Type B pancreatic cell (in vitro differentiated cells): ENCODE results near the gene ATF6B. TPM values are rescaled to one million over a fixed set of nuclear protein-coding genes. Genes with fewer than 3 reads are reported as not detected.
"Not testable (repeated sequence)": the region's sequence is repeated elsewhere in the genome, so short reads cannot be mapped to it uniquely, and the experiment has no call there.

Experiments used
- DNase-seq: peaks from one replicate; pipeline ENCODE4 v3.0.0; 2021; ENCODE audit warnings: mixed read lengths; ENCODE audit not compliant: unreplicated experiment; ENCODE audit errors: extremely low spot score
- H3K27ac Mint-ChIP-seq: 2 replicates; pipeline ENCODE4 v1.8.0; 2021; ENCODE audit warnings: mild to moderate bottlenecking, mixed read lengths
- H3K27me3 Mint-ChIP-seq: 2 replicates; pipeline ENCODE4 v1.8.0; 2021; ENCODE audit warnings: mixed read lengths
- H3K36me3 Mint-ChIP-seq: 2 replicates; pipeline ENCODE4 v1.8.0; 2021; ENCODE audit warnings: mixed read lengths
- H3K4me1 Mint-ChIP-seq: one replicate; pipeline ENCODE4 v1.8.0; 2021; ENCODE audit warnings: mixed read lengths; ENCODE audit not compliant: unreplicated experiment
- H3K4me3 Mint-ChIP-seq: 2 replicates; pipeline ENCODE4 v1.8.0; 2021; ENCODE audit warnings: mild to moderate bottlenecking, mixed read lengths
- H3K9me3 Mint-ChIP-seq: 2 replicates; pipeline ENCODE4 v1.8.0; 2021; ENCODE audit warnings: mixed read lengths
- total RNA-seq: library from RNA; stranded (reverse); gene quantifications from 2 replicates; pipeline ENCODE4 v1.2.1, GENCODE V29; 2021; ENCODE audit warnings: low replicate concordance
- TF ChIP-seq, protein P1 (sequence below): fragments of 200-600 bp; sonication (generic); conservative IDR thresholded peaks from 2 replicates; pipeline ENCODE4 v1.5.0; 2021; ENCODE audit warnings: antibody characterized with exemption, mild to moderate bottlenecking

The ATF6B gene
- total RNA-seq, 1 donor from 2014 or later: 95.8 TPM

DNA sequence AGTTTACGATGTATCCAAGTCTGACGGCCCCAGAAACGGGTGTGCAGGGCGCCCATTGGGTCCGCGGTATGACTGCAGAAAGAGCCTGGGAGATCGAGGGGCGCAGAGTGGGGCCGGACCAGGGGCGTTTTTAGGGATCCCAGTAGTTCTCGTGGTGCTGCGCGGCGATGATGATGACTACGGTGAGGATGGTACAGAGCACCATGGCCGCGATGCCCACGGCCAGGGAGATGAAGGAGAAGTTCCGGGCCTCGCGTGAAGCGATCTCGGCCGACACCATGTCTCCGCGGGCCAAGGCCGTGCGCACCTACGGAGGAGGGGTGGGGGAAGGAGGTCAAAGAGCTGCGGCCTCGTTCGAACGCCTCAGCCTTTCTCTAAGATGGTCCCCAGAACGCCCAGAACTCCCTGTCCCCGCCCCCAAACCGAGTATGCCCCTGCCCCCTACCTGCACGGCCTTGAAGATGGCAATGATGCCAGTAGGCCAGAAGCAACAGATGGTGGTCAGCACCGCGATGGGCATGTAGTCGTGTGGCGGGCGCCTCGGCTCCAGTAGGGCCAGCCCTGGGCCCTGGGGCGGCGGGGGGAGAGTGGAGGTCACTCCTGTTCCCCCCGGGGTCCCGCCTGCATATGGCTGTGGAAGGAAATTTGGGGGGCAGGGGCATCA, 21.2 kb upstream of the ATF6B start:
- TF ChIP-seq, protein P1, sequence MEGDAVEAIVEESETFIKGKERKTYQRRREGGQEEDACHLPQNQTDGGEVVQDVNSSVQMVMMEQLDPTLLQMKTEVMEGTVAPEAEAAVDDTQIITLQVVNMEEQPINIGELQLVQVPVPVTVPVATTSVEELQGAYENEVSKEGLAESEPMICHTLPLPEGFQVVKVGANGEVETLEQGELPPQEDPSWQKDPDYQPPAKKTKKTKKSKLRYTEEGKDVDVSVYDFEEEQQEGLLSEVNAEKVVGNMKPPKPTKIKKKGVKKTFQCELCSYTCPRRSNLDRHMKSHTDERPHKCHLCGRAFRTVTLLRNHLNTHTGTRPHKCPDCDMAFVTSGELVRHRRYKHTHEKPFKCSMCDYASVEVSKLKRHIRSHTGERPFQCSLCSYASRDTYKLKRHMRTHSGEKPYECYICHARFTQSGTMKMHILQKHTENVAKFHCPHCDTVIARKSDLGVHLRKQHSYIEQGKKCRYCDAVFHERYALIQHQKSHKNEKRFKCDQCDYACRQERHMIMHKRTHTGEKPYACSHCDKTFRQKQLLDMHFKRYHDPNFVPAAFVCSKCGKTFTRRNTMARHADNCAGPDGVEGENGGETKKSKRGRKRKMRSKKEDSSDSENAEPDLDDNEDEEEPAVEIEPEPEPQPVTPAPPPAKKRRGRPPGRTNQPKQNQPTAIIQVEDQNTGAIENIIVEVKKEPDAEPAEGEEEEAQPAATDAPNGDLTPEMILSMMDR: no peak
- H3K4me1 Mint-ChIP-seq: peaks cover 36% of the 10 kb centered on the region
- no peak overlapping the region for H3K27ac Mint-ChIP-seq
- H3K9me3 Mint-ChIP-seq: no peaks in the 10 kb centered on the region
- no peaks in the 10 kb centered on the region for H3K36me3 Mint-ChIP-seq
- H3K4me3 Mint-ChIP-seq: no peak overlapping the region
- no peak for DNase-seq
- H3K27me3 Mint-ChIP-seq: peaks cover 21% of the 10 kb centered on the region

DNA sequence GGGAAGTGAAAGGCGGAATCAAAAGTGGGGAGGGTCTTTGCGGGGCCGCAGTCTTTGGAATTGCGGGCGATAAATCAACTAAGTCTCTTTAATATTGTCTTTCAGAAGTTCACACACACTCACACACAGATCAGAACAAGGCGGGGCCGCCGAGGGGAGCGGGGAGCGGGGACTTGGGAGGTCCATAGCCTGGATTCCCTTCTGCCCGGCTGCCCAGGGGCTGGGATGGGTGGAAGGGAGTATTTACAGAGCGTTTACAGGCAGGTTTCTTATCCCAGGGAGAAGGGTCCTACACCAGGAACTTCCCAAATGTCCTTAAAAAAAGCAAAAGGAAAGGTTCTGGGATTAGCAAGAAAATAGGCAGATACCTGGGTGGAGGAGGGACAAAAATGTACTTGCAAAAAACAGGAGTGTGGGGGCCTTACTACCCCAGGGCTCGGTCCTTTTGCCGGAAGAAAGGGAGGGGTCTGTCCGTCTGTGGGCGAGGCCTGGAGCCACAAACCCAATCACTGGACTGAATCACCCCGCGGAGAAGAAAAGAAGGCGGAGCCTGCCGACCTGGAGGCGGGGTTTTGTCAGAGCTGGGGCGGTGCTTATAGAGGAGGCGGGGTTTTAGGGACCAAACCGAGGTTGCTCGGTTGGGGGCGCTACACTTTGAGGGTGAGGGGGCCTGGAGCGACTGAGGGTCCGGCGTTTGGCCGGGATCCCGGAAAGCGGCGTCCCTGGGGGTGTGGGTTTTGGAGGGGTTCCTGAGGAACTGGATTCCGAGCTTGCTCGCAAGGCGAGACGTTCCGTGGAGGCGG, 20.4 kb upstream of the ATF6B start:
- TF ChIP-seq, protein P1: no peak
- Mint-ChIP-seq H3K9me3 (no peaks in the 10 kb centered on the region), H3K27me3 (peaks cover 21% of the 10 kb centered on the region), H3K27ac (no peak overlapping the region), H3K36me3 (no peaks in the 10 kb centered on the region), H3K4me3 (no peak overlapping the region), H3K4me1 (peaks cover 31% of the 10 kb centered on the region)
- DNase-seq: no peak

DNA sequence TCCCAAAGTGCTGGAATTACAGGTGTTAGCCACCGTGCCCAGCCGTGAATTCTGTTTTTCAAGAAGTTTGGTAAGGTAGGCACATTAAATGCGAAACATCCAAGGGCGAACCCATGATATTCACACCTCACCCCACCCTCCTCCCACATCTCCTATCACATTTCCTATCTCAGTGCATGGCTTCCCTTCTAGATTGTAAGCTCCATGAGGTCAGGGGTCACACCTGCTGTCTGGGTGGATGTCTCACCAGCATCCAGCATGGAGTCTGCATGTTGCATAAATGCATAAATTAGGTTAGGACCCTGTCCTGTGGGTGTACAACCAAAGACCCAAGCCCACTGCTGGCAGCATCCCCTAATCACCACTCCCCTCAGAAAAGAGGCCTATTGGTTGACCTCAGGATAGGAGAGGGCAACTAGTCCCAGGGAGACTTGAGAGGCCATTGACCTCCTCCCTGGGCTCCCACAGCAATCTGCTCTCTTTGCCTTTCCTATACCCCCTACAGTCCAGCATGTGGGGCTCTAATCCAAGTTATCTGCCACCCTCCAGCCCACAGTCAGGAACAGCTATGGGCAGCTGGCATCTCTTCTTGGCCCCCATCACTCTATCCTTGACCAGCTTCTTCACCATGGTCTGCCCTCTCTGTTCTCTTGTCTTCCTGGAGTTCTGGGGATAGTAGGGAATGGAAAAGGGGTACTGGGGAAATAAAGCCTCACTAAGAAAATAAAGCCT, 19.5 kb upstream of the ATF6B start:
- TF ChIP-seq, protein P1: no peak
- H3K27ac Mint-ChIP-seq: no peak overlapping the region
- peaks cover 18% of the 10 kb centered on the region for H3K27me3 Mint-ChIP-seq

DNA sequence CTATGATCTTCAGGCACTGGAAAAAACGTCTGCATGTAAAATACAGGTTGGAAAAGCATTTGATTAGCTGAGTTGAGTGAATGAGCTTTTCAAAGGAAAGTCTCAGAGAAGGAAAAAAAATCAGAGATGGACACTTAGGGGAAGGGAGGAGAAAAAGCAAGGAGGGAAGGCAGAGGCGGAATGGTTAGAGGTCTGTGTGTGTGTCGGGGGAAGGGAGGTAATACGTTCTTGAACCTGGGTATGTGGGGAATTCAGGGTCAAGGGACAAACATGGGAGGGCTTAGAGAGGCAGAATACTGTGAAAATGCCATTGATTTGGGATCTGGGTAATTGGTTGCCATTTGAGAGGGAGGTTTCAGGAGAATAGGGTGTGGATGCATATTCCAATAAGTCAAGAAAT, 18.6 kb upstream of the ATF6B start:
- no peak overlapping the region for H3K4me3 Mint-ChIP-seq

More for the DNA sequence above, 19.5 kb upstream of the ATF6B start:
- H3K9me3 Mint-ChIP-seq: no peaks in the 10 kb centered on the region
- no peak for DNase-seq
- peaks cover 24% of the 10 kb centered on the region for H3K4me1 Mint-ChIP-seq
- H3K4me3 Mint-ChIP-seq: no peak overlapping the region
- H3K36me3 Mint-ChIP-seq: no peaks in the 10 kb centered on the region

DNA sequence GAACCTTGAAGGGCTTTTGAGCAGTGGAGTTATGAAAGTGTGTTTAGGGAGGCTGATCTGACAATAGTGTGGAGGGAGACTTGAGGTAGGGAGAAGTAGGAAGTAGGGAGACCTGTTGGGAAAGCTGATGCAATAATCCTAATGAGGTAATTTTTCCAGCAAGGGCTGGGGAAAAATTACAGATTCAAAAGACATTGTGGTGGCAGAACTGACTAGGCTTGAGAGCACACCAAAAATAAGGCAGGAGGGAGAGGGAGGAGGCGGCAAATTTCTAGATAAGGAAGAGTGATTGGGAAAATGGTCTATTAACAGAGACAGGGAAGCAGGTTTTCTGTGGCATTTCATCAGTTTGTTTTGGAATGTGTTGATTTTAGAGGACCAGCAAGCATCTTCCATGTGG, 18.2 kb upstream of the ATF6B start:
- H3K4me1 Mint-ChIP-seq: peaks cover 16% of the 10 kb centered on the region
- peaks cover 16% of the 10 kb centered on the region for H3K27me3 Mint-ChIP-seq
- no peak overlapping the region for H3K27ac Mint-ChIP-seq
- DNase-seq: no peak
- no peaks in the 10 kb centered on the region for H3K9me3 Mint-ChIP-seq
- no peaks in the 10 kb centered on the region for H3K36me3 Mint-ChIP-seq
- no peak overlapping the region for H3K4me3 Mint-ChIP-seq
- TF ChIP-seq, protein P1: no peak

More for the DNA sequence above, 18.6 kb upstream of the ATF6B start:
- DNase-seq: no peak
- Mint-ChIP-seq H3K4me1 (peaks cover 18% of the 10 kb centered on the region), H3K36me3 (no peaks in the 10 kb centered on the region), H3K27me3 (peaks cover 18% of the 10 kb centered on the region), H3K27ac (no peak overlapping the region), H3K9me3 (no peaks in the 10 kb centered on the region)
- TF ChIP-seq, protein P1: no peak

DNA sequence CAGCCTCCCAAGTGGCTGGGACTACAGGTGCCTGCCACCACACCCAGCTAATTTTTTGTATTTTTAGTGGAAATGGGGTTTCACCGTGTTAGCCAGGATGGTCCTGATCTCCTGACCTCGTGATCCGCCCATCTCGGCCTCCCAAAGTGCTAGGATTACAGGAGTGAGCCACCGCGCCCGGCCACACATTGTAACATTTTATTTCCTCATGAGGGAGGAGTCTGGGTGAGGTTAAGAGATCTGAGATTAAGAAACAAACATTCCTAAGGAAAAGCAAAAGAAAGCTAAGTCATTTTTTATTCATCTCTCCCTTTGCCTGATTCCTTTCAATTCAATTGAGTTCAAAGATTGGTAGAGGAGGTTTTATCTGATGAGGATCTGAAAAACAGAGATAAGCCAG, 16.2 kb upstream of the ATF6B start:
- not testable (repeated sequence) for H3K36me3 Mint-ChIP-seq, H3K9me3 Mint-ChIP-seq, H3K4me1 Mint-ChIP-seq, H3K27me3 Mint-ChIP-seq, H3K4me3 Mint-ChIP-seq, DNase-seq
- peak overlapping the region; percentile 64 for H3K27ac Mint-ChIP-seq
